GM12891 (cell line): ENCODE results near the gene WDR91.

ENCODE experiments used
- POLR2A ChIP-seq: IDR thresholded peaks from 2 replicates; pipeline ENCODE4 v1.6.1; 2011; ENCODE audit warnings: low read depth, low read length, control low read depth
- POLR2AphosphoS5 ChIP-seq: IDR thresholded peaks from 2 replicates; pipeline ENCODE4 v1.6.1; 2011; ENCODE audit warnings: low read depth, low read length, control low read depth
- SPI1 ChIP-seq: IDR thresholded peaks from 2 replicates; pipeline ENCODE4 v1.6.1; 2011; ENCODE audit warnings: low read depth, low read length, control low read depth
- TAF1 ChIP-seq: IDR thresholded peaks from 2 replicates; pipeline ENCODE4 v1.6.1; 2011; ENCODE audit warnings: low read depth, low read length, control low read depth

DNA sequence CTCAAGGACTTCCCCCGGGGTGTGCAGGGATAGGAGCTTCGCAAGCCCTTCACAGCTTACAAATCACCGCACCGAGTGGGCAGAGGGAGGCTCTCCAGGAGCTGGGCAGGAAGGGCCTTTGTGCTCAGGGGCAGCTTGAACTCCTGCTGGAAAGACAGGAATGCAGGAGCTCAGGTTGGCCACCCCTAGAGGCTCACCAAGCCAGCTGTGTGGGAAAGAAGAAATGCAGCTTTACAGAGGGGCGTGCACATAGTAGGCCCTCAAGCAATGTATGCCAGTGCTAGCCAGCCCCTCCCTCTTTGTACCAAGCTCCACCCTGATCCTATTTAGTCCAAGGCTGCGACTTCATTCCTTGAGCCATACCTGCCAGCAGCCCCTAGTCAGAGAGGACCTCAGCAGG is 48.4 kb upstream of the WDR91 start:
- TF ChIP-seq POLR2AphosphoS5 (no peak), TAF1 (no peak), POLR2A (no peak), SPI1 (no peak)
